ENCODE measurements around the gene MVB12A. TPM values are rescaled to one million over a fixed set of nuclear protein-coding genes. Genes with fewer than 3 reads are reported as not detected.

Gene MVB12A
- total and polyA plus RNA-seq, 2 of the 4 experiments (the other 2 are of a cell fraction) = 13.8 to 43.9 TPM

- Histone ChIP-seq H3K4ac (ENCODE audit: low read depth, low read length) (no peak overlapping the region), H2BK5ac (ENCODE audit: low read depth, low read length, poor library complexity, severe bottlenecking) (no peak overlapping the region), H4K8ac (ENCODE audit: low read depth in 2 of 2, low read length in 2 of 2) (no peak overlapping the region), H3K9me3 (ENCODE audit: control insufficient read depth, insufficient read depth, low read length) (no peaks in the 10 kb centered on the region), H3K27ac (ENCODE audit: insufficient read depth, low read length) (no peak overlapping the region), H3K18ac (ENCODE audit: low read depth, low read length) (no peak overlapping the region), H3K4me3 (ENCODE audit: insufficient read depth, low read depth, low read length) (no peak overlapping the region), H2BK15ac (ENCODE audit: low read depth, low read length) (no peak overlapping the region), H3K23ac (ENCODE audit: low read depth, low read length) (no peak overlapping the region), H2BK120ac (ENCODE audit: low read depth, low read length) (no peak overlapping the region), H2BK20ac (ENCODE audit: low read depth, low read length) (no peak overlapping the region), H3K56ac (ENCODE audit: extremely low read depth, insufficient read depth, low read length) (no peak overlapping the region), H3K9ac (ENCODE audit: low read depth, low read length) (no peak overlapping the region), H3K36me3 (ENCODE audit: control insufficient read depth, insufficient read depth, low read length) (no peaks in the 10 kb centered on the region), H4K91ac (ENCODE audit: insufficient read depth, low read depth, low read length) (no peak overlapping the region), H4K20me1 (ENCODE audit: insufficient read depth, low read length) (peaks cover 3% of the 10 kb centered on the region; the same call in 1 of the 2 replicates), H3K4me2 (ENCODE audit: low read depth, low read length) (no peak overlapping the region), H3K79me1 (ENCODE audit: low read depth in 1 of 2, low read length in 2 of 2) (no peaks in the 10 kb centered on the region), H3K27me3 (ENCODE audit: control insufficient read depth, insufficient read depth, low read length) (peaks cover 32% of the 10 kb centered on the region), H2AK5ac (ENCODE audit: low read depth, low read length) (no peak overlapping the region), H3K14ac (replicated peaks; ENCODE audit: low read depth, low read length) (no peak overlapping the region), H2AK9ac (replicated peaks; ENCODE audit: low read depth, low read length, poor library complexity) (no peak overlapping the region), H2AFZ (replicated peaks; ENCODE audit: low read length, poor library complexity) (no peak overlapping the region), H4K5ac (ENCODE audit: low read depth, low read length) (no peak overlapping the region), H3K4me1 (ENCODE audit: control insufficient read depth, insufficient read depth, low read length) (no peaks in the 10 kb centered on the region; the same call in 1 of the 2 replicates), H3K9me1 (ENCODE audit: insufficient read depth, low read length) (no peaks in the 10 kb centered on the region)
- in situ Hi-C loops (cut with MboI; ENCODE audit: low sequenced_read_pairs) = loop anchor here (10.0 kb wide), 1 partner anchor 400 kb away; the partner anchor contains the start of gene RPL18A
- no TSS peak for BruUV-seq (replicated peaks)
- ChIA-PET POLR2A (ENCODE audit: unreplicated experiment) (no interaction called here), CTCF (interaction anchor here (0.6 to 1.0 kb wide), 3 partner anchors 11 to 667 kb away, joined by 3 to 4 read pairs (median 3); no protein-coding TSS in a partner anchor)
- dilution Hi-C loops (cut with HindIII; ENCODE audit: low sequenced_read_pairs, unreplicated experiment) = no loop called here
- WGBS, 2 experiments (ENCODE audit: extremely low coverage in 2 of 2, insufficient read length in 1 of 2) = 0% methylated on average over 2 of the region's 13 CpGs; no CpG with 5 or more reads in 1 of the 2 experiments
- TF ChIP-seq FOS (IDR thresholded peaks at IDR 0.05; ENCODE audit: low read depth, low read length) (no peak), USF2 (IDR thresholded peaks at IDR 0.05; ENCODE audit: low read depth, low read length) (no peak), RFX5 (IDR thresholded peaks at IDR 0.05; ENCODE audit: low read depth, low read length) (no peak)
- intact Hi-C loops (cut with micrococcal nuclease) = loop anchor here (10.0 kb wide), 2 partner anchors 310 to 400 kb away; partner anchors contain the start of gene RPL18A
- DNase-seq = no peak
- ATAC-seq (ENCODE audit: low read depth) = no peak; the same call in 1 of the 2 replicates
Measured at GRCh38 chr19:17454576-17455071, 34.8 kb downstream of the MVB12A start.
